Measurements from ENCODE around the gene RABL3. TPM values are rescaled to one million over a fixed set of nuclear protein-coding genes. Genes with fewer than 3 reads are reported as not detected.
"Not testable (repeated sequence)": the region's sequence is repeated elsewhere in the genome, so short reads cannot be mapped to it uniquely, and the experiment has no call there.

Gene RABL3
- total RNA-seq, 1 donor from 2014 or later: 17.9 TPM

DNA sequence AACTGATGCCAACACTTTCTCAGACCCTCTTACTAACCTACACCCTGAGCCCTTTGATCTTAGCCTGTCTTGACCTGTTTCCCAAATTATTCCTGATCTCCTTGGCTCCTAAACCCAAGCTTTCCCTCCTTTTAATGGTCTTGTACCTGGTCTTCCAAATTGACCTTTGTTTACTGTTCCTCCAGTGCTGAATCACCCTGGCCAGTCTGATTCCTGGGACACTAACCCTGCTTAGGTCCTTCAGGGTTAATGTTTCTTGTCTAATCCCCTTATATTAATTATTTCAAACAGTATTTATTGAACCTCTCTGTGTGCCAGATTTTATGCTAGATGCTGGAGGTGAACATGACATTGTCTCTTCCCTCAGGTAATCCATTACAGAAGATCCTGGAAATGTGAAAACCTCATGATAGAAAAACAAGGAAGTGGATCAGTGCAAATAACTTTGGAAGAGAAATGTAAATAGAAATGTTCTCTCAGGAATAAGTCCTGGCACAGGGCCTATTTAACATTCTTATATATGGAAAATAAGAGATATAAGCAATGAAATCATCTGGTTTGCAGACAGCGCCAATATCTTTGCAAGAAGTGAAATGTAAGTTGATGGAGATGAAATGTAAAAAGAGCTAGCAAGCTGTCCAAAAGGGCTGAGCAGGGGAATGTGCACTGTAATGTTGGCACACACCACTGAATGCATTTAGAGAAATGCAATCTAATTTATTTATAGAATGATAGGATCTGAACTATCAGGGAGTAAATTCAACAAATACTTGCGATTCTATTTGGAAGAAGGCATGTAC lies 81.0 kb downstream of the RABL3 start:
- no peak for ATAC-seq (ENCODE audit: poor library complexity)
- intact Hi-C loops (cut with DNase I): no loop called here

DNA sequence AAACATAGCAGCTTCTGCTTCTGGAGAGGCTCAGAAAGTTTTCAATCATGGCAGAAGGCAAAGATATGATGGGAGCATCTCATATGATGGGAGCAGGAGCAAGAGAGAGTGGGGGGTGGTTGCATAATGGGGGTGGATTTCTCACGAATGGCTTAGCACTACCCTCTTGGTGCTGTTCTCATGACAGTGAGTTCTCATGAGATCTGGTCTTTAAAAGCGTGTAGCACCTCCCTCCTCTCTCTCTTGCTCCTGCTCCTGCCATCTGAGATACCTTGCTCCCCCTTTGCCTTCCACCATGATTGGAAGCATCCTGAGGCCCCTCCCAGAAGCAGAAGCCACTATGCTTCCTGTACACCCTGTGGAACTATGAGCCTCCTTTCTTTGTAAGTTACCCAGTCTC lies 82.5 kb downstream of the RABL3 start:
- ATAC-seq (ENCODE audit: poor library complexity) (no peak), DNase-seq (no peak)
- intact Hi-C loops (cut with DNase I): no loop called here

More for the DNA sequence above, 81.0 kb downstream of the RABL3 start:
- no peak for DNase-seq

- no peak for DNase-seq
- intact Hi-C loops (cut with DNase I): no loop called here
- ATAC-seq (ENCODE audit: poor library complexity): no peak
Observed at GRCh38 chr3:120659285-120659684, 83.0 kb downstream of the RABL3 start.

GRCh38 chr3:120652896-120653545 lies 89.3 kb downstream of the RABL3 start:
- no peak for DNase-seq
- intact Hi-C loops (cut with DNase I): no loop called here
- no peak for ATAC-seq (ENCODE audit: poor library complexity)

- DNase-seq: no peak
- intact Hi-C loops (cut with DNase I): no loop called here
- no peak for ATAC-seq (ENCODE audit: poor library complexity)
Observed at GRCh38 chr3:120652281-120652680, 90.0 kb downstream of the RABL3 start.

- DNase-seq (no peak), ATAC-seq (ENCODE audit: poor library complexity) (no peak)
- intact Hi-C loops (cut with DNase I): no loop called here
Observed at GRCh38 chr3:120650311-120650710, 92.0 kb downstream of the RABL3 start.

DNA sequence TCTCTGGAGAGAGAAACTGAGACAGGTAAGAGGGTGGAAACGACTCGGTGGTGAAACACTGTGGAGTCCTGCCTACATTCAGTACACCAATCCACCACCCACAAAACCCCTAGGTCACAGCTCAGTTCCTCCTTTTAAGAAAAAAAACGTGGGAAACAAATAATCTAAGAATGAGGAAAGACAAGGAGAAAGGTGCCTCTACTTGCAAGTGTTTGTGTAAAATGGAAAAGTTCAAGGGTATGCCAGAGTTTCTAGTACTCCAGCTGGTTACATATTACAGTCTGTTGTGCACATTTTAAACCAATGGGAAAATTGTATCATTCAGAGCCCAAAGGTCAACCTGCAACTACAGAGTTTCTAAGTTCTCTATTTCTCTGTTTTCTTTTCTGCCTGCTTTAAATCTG lies 92.5 kb downstream of the RABL3 start:
- intact Hi-C loops (cut with DNase I): no loop called here
- ATAC-seq (ENCODE audit: poor library complexity): no peak

DNA sequence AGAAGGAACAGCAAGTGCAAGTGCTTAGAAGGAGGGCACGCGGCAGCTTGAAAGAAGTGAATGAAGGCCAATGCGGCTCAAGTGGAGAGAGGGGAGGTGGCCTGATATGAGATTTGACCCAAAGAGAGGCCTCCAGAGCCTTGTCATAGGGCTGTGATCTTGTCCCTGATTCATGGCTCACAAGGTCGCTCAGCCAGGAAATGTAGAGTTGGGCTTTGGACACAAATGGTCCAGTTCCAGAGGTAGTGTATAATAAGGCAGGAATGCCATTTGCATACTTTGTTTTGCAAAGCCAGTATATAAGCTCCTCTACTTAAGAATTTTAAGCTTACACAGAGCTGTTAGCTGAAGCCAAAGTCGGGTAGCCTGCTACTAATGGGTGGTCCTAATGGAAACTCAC lies 94.0 kb downstream of the RABL3 start:
- intact Hi-C loops (cut with DNase I): no loop called here
- no peak for DNase-seq

More for the DNA sequence above, 92.5 kb downstream of the RABL3 start:
- DNase-seq: no peak

DNA sequence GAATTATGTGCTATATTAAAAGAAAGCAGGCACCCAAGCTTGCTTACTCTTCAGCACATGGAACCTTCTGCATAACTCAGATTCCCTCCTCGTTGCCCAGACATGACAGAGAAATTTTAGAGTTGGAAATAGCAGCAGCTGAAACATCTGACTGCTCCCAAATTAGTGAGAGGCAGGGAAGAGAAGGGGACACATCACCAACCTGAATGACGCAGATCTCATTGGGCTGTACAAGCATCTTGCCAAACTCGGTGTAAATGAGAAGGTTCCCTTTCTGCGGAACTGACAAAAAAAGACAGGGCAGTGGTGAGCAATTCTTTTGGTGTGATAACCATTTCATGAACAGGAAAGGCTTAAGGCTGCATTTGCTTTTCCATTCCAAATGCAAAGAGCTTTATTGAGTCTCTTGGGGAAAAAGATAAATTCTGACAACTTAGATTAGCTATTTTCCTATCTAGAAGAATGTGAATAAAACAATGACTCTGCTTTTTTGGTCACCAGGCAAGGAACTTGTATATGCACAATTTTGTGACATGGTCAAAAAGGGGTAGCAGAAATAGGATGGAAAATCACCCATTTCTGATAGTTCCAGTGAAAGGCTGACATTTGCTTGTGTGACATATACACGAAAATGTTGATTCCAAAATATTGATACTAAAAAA lies 95.4 kb downstream of the RABL3 start:
- ATAC-seq (ENCODE audit: poor library complexity) (peak; percentile 46), DNase-seq (no peak)
- intact Hi-C loops (cut with DNase I): no loop called here

More for the DNA sequence above, 94.0 kb downstream of the RABL3 start:
- no peak for ATAC-seq (ENCODE audit: poor library complexity)

GRCh38 chr3:120645083-120645845 lies 97.1 kb downstream of the RABL3 start:
- ATAC-seq (ENCODE audit: poor library complexity): no peak
- intact Hi-C loops (cut with DNase I): no loop called here
- no peak for DNase-seq

GRCh38 chr3:120642368-120642948 lies 99.9 kb downstream of the RABL3 start:
- no peak for DNase-seq
- intact Hi-C loops (cut with DNase I): no loop called here
- no peak for ATAC-seq (ENCODE audit: poor library complexity)

DNA sequence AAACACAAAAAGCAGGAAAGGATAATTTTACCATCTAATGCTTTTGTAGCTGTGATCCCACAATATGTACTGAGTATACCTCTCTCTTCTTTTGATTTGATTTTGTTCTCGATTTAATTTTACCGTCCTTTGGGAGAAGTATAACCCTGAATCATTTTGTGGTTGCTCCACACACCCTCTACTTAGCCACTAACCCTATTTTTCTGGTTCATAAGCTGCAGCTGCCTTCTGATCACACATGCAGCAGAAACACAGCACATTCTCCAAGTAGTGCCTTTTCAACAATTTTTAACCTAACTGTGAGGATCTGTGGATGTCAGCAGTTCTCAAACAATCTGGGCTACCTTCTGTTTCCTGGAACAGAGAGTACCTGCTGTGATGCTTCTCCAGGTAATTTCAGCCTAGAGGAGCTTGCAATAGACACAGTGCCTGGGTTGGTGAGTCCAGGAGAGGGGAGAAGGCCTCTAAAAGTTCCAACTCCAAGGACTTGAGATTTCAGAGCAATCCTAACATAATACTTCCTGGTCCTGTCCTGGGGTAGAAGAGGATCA lies 100.5 kb downstream of the RABL3 start:
- intact Hi-C loops (cut with DNase I): no loop called here
- no peak for DNase-seq
- no peak for ATAC-seq (ENCODE audit: poor library complexity)

DNA sequence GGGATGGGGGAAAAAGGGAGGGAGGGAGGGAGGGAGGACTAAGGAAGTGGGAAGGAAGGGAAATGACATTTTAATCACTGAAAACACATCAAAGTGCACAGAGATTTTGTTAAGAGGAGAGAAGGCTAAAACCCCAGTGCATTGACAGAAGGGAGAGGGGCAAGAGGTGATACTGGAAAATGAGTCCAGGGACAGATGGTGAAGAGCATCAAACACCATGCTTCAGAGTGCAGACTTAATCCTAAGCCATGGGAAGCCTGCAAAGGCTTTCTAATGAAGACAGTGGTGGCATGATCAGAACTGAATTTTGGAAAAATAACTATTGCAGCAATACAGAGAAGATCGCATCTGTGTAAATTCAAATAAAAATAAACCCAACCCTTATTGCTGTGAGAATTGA lies 102.1 kb downstream of the RABL3 start:
- ATAC-seq (ENCODE audit: poor library complexity): no peak
- DNase-seq: no peak
- intact Hi-C loops (cut with DNase I): no loop called here

GRCh38 chr3:120638820-120639219 lies 103.5 kb downstream of the RABL3 start:
- DNase-seq; ATAC-seq (ENCODE audit: poor library complexity); intact Hi-C loops (cut with DNase I): not testable (repeated sequence)

GRCh38 chr3:120637851-120638559 lies 104.3 kb downstream of the RABL3 start:
- DNase-seq (no peak), ATAC-seq (ENCODE audit: poor library complexity) (no peak)
- intact Hi-C loops (cut with DNase I): no loop called here

DNA sequence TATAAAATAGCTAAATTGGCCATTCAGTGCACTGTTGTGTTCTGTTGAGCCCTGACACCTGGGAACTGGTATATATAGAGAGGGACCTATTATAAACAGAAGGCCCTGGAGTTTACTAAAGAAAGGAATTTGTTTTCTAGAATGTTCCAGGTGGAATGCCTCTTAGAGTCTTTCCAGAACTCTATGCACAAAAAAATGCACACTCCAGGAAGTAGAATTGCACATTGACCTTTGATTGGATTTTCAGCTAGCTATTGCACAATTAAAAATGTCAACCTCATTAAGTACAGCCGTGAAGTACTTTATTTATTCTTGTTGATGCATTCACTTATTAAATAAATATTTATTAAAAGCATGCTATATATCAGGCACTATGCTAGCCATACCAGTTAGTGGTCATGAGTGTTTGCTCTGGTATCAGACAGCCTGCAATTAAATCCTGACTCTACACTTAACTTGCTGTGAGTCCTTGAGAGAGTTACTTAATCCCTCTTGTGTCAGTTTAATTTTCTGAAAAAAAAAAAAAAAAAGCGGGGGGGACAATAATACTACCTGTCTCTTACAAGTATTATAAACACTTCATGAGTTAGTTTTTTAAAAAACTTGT lies 105.4 kb downstream of the RABL3 start:
- ATAC-seq (ENCODE audit: poor library complexity) (no peak), DNase-seq (no peak)
- intact Hi-C loops (cut with DNase I): no loop called here
